Measurements from ENCODE around the gene ADAM10. TPM values are rescaled to one million over a fixed set of nuclear protein-coding genes. Genes with fewer than 3 reads are reported as not detected.

ADAM10 gene
- total and polyA plus RNA-seq, 2 of the 8 experiments (the other 6 are each of a cell fraction or from before 2014, with no cell fraction given): 46.5 to 163 TPM

DNA sequence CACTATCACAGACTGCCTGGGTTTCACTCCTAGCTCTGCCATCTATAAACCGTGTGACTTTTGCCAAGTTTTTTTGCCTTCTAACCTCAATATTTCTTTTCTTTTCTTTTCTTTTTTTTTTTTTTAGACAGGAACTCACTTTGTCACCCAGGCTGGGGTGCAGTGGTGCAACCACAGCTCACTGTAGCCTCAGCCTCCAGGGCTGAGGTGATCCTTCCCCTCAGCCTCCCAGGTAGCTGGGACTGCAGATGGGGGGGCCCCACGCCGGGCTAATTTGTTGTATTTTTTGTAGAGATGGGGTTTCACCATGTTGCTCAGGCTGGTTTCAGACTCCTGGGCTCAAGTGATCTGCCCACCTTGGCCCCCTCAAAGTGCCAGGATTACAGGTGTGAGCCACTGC lies 3.2 kb upstream of the ADAM10 start:
- H3K27ac ChIP-seq (ENCODE audit: low read depth, low read length): no peak overlapping the region
- H3K79me1 ChIP-seq (ENCODE audit: low read depth, low read length): no peaks in the 10 kb centered on the region
- no peak for DNase-seq (ENCODE audit: low read depth in 1 of 2, low spot score in 2 of 2)
- H4K8ac ChIP-seq (ENCODE audit: extremely low read depth, insufficient read depth, low read length): no peak overlapping the region
- H2BK120ac ChIP-seq (replicated peaks; ENCODE audit: low read depth, low read length): no peak overlapping the region
- H2BK12ac ChIP-seq (ENCODE audit: low read depth, low read length): no peak overlapping the region
- peaks cover 0 to 4% (median 0%) of the 10 kb centered on the region in 4 experiments; a peak in 3 of 7 replicates for H3K4me1 ChIP-seq (replicated peaks in 1 of 4; ENCODE audit: control insufficient read depth in 3 of 4, insufficient read depth in 4 of 4, low read length in 3 of 4)
- no peaks in the 10 kb centered on the region; a peak in 1 of 7 replicates for H3K27me3 ChIP-seq (replicated peaks in 1 of 4; ENCODE audit: control insufficient read depth in 3 of 4, extremely low read depth in 1 of 4, insufficient read depth in 3 of 4, low read length in 3 of 4)
- FAIRE-seq: no peak
- TF ChIP-seq SIX5 (IDR thresholded peaks at IDR 0.05; ENCODE audit: low read depth, low read length) (no peak), TAF7 (optimal IDR thresholded peaks at IDR 0.05; ENCODE audit: borderline replicate concordance, low read depth, low read length) (no peak), HDAC6 (IDR thresholded peaks at IDR 0.05; ENCODE audit: low read depth, low read length) (no peak), CBX8 (IDR thresholded peaks at IDR 0.05; ENCODE audit: borderline replicate concordance, low read depth, low read length) (no peak), CEBPB (IDR thresholded peaks at IDR 0.05; ENCODE audit: low read depth, low read length) (no peak), BCL11A (IDR thresholded peaks at IDR 0.05; ENCODE audit: low read depth in 2 of 2, low read length in 2 of 2) (no peak), ZNF274 (IDR thresholded peaks at IDR 0.05; ENCODE audit: borderline replicate concordance, extremely low read depth, low read length) (no peak), RFX5 (IDR thresholded peaks at IDR 0.05; ENCODE audit: borderline replicate concordance, low read depth, low read length) (no peak), NANOG (IDR thresholded peaks at IDR 0.05; ENCODE audit: insufficient read depth, low read depth, low read length, poor library complexity, severe bottlenecking) (no peak), RXRA (IDR thresholded peaks at IDR 0.05; ENCODE audit: insufficient read depth, low read depth, low read length) (no peak), SP2 (IDR thresholded peaks at IDR 0.05; ENCODE audit: low read length) (no peak)
- TF ChIP-seq, protein P1, sequence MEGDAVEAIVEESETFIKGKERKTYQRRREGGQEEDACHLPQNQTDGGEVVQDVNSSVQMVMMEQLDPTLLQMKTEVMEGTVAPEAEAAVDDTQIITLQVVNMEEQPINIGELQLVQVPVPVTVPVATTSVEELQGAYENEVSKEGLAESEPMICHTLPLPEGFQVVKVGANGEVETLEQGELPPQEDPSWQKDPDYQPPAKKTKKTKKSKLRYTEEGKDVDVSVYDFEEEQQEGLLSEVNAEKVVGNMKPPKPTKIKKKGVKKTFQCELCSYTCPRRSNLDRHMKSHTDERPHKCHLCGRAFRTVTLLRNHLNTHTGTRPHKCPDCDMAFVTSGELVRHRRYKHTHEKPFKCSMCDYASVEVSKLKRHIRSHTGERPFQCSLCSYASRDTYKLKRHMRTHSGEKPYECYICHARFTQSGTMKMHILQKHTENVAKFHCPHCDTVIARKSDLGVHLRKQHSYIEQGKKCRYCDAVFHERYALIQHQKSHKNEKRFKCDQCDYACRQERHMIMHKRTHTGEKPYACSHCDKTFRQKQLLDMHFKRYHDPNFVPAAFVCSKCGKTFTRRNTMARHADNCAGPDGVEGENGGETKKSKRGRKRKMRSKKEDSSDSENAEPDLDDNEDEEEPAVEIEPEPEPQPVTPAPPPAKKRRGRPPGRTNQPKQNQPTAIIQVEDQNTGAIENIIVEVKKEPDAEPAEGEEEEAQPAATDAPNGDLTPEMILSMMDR (IDR thresholded peaks at IDR 0.05; ENCODE audit: control extremely low read depth in 1 of 3, insufficient read depth in 1 of 3, low read depth in 1 of 3, low read length in 3 of 3): no peak
- no peak overlapping the region for H3K4me3 ChIP-seq (ENCODE audit: extremely low read depth in 1 of 4, insufficient read depth in 2 of 4, low read depth in 3 of 4, low read length in 4 of 4)
- H3K23me2 ChIP-seq (ENCODE audit: low read depth, low read length): peaks cover 4% of the 10 kb centered on the region; the same call in 1 of the 2 replicates
- no peak overlapping the region for H2AFZ ChIP-seq (ENCODE audit: low read length)
- H4K91ac ChIP-seq (replicated peaks; ENCODE audit: insufficient read length, low read length): no peak overlapping the region
- no peak overlapping the region for H2BK5ac ChIP-seq (ENCODE audit: low read depth, low read length)
- no peak overlapping the region for H2BK15ac ChIP-seq (ENCODE audit: low read length)
- WGBS, 2 experiments (ENCODE audit: extremely low coverage in 1 of 2, insufficient coverage in 1 of 2, insufficient read length in 1 of 2, insufficient replicate concordance in 2 of 2, low coverage in 1 of 2, low lambda C conversion rate in 2 of 2, missing lambda C conversion rate in 1 of 2): 90% methylated on average over 3 of the region's 3 CpGs; no CpG with 5 or more reads in 1 of the 2 experiments
- no peak overlapping the region for H3K4me2 ChIP-seq (ENCODE audit: insufficient read depth in 1 of 2, low read depth in 2 of 2, low read length in 2 of 2)
- no peak overlapping the region for H4K5ac ChIP-seq (ENCODE audit: insufficient read length, low read depth, low read length)
- no peak overlapping the region for H3K9ac ChIP-seq (replicated peaks in 1 of 4; ENCODE audit: extremely low read depth in 1 of 4, low read depth in 3 of 4, low read length in 3 of 4)
- no peak overlapping the region for H2AK5ac ChIP-seq (ENCODE audit: low read depth, low read length)
- no peak overlapping the region for H3K14ac ChIP-seq (ENCODE audit: insufficient read length)
- H4K20me1 ChIP-seq (replicated peaks in 1 of 2; ENCODE audit: control insufficient read depth in 1 of 2, insufficient read depth in 2 of 2, low read length in 2 of 2): no peaks in the 10 kb centered on the region
- H3K36me3 ChIP-seq (ENCODE audit: control insufficient read depth in 2 of 4, insufficient read depth in 4 of 4, low read length in 3 of 4): no peaks in the 10 kb centered on the region
- H3K4ac ChIP-seq (replicated peaks; ENCODE audit: insufficient read length, low read depth, low read length): no peak overlapping the region
- CTCF ChIA-PET (ENCODE audit: partially characterized antibody): interaction anchor here (0.6 to 1.3 kb wide), 3 partner anchors 18 to 747 kb away, joined by 3 to 4 read pairs (median 4); partner anchors contain the start of gene MINDY2
- no peak overlapping the region for H3K56ac ChIP-seq (replicated peaks; ENCODE audit: insufficient read length, low read depth, low read length)
- POLR2A ChIA-PET (ENCODE audit: partially characterized antibody): no interaction called here
- peaks cover 7 to 11% of the 10 kb centered on the region in 2 experiments; a peak in 3 of 4 replicates for H3K79me2 ChIP-seq (ENCODE audit: control insufficient read depth in 1 of 2, insufficient read depth in 2 of 2, low read length in 2 of 2)
- H3K23ac ChIP-seq (ENCODE audit: insufficient read length): no peak overlapping the region
- H3K9me3 ChIP-seq (ENCODE audit: insufficient read depth in 2 of 2, low read depth in 1 of 2, low read length in 1 of 2): no peaks in the 10 kb centered on the region
- no peak overlapping the region for H2BK20ac ChIP-seq (ENCODE audit: low read length)
- H3K18ac ChIP-seq (ENCODE audit: extremely low read depth, low read length): no peak overlapping the region

Measured in H1 (cell line).